K562 (cell line): ENCODE measurements around the gene ZDHHC19. TPM values are rescaled to one million over a fixed set of nuclear protein-coding genes. Genes with fewer than 3 reads are reported as not detected.

ENCODE experiments used
- ATAC-seq: fragments of 200-7000 bp; cut with Tn5 transposase; 3 replicates; pipeline ENCODE4 v1.9.1; 2020; ENCODE audit warnings: moderate library complexity
- BruUV-seq: library from RNA; stranded (reverse); fragments of 400-500 nt; replicated peaks from 2 replicates; lab custom pipeline; 2021; lab: Mats Ljungman, UMichigan
- CTCF ChIA-PET: fragments of 300-600 bp; formaldehyde crosslinking; extraction: SDS; loops from one replicate; lab custom pipeline; 2021; ENCODE audit warnings: low intra/inter-chr PET ratio; lab: Yijun Ruan, JAX
- POLR2A ChIA-PET: fragments of 300-600, 350-650 bp; sonication (Branson Sonifier 250); formaldehyde crosslinking; extraction: SDS; loops from one replicate; lab custom pipeline; 2021; ENCODE audit warnings: antibody characterized with exemption, inconsistent platforms; lab: Yijun Ruan, JAX
- DNase-seq, 4 experiments: peaks; one replicate each; pipeline versions ENCODE4 v3.0.0 to v3.0.0-alpha.2; 2011 to 2018; ENCODE audit warnings: low spot score in 3 of 4, mixed read lengths in 3 of 4; ENCODE audit errors: extremely low read depth in 1 of 4
- FAIRE-seq: peaks from 2 replicates; lab custom pipeline; 2011; peaks lifted over from hg19 to GRCh38; lab: Jason Lieb, UNC
- H2AFZ ChIP-seq: 2 replicates; pipeline ENCODE4 v1.6.0; 2011; ENCODE audit warnings: low read depth, low read length, control low read depth, inconsistent platforms
- H3K27ac ChIP-seq: fragments of 200-600 bp; 3 replicates; pipeline ENCODE4 v1.8.0; 2011; ENCODE audit warnings: low read depth, mild to moderate bottlenecking, control low read depth, inconsistent platforms, low read length, moderate library complexity, mixed read lengths; ENCODE audit errors: extremely low read depth
- H3K27me3 ChIP-seq, 2 experiments: fragments of 300-600 bp in 1 of 2; 2 replicates in 1 of 2; 3 replicates in 1 of 2; pipeline versions ENCODE4 v1.6.0 to v1.8.0; 2011; ENCODE audit warnings: inconsistent platforms in 2 of 2, low read length in 2 of 2, mild to moderate bottlenecking in 1 of 2, mixed read lengths in 1 of 2, moderate library complexity in 1 of 2; ENCODE audit not compliant: control insufficient read depth in 2 of 2, insufficient read depth in 2 of 2
- H3K36me3 ChIP-seq: fragments of 300-600 bp; 3 replicates; pipeline ENCODE4 v1.8.0; 2011; ENCODE audit warnings: mild to moderate bottlenecking, low read length, inconsistent platforms; ENCODE audit not compliant: control insufficient read depth, insufficient read depth
- H3K4me1 ChIP-seq, 2 experiments: fragments of 200-600 bp in 1 of 2; replicated peaks in 1 of 2; 2 replicates in 1 of 2; 3 replicates in 1 of 2; pipeline versions ENCODE4 v1.5.1 to v1.8.0; 2011; ENCODE audit warnings: inconsistent platforms in 2 of 2, low read length in 2 of 2, mild to moderate bottlenecking in 1 of 2, mixed read lengths in 1 of 2, moderate library complexity in 1 of 2; ENCODE audit not compliant: control insufficient read depth in 2 of 2, insufficient read depth in 2 of 2
- H3K4me2 ChIP-seq: 2 replicates; pipeline ENCODE4 v1.6.1; 2011; ENCODE audit warnings: low read length, control low read depth, inconsistent platforms, mixed read lengths; ENCODE audit not compliant: insufficient read depth
- H3K4me3 ChIP-seq: fragments of 200-600 bp; sonication (generic), shearing (Covaris generic); 2 replicates; pipeline ENCODE4 v1.5.1; 2016; ENCODE audit warnings: control low read depth, inconsistent platforms
- H3K79me2 ChIP-seq: fragments of 200-600 bp; 3 replicates; pipeline ENCODE4 v1.8.0; 2011; ENCODE audit warnings: low read length, inconsistent platforms; ENCODE audit not compliant: control insufficient read depth, insufficient read depth
- H3K9ac ChIP-seq, 2 experiments: 2 replicates each; pipeline versions ENCODE4 v1.6.0 to v1.6.1; 2011; ENCODE audit warnings: low read depth in 2 of 2, low read length in 2 of 2, control low read depth in 1 of 2, inconsistent platforms in 1 of 2, mild to moderate bottlenecking in 1 of 2, mixed read lengths in 1 of 2; ENCODE audit not compliant: insufficient read depth in 1 of 2
- H3K9me1 ChIP-seq: one replicate; pipeline ENCODE4 v1.6.0; 2011; ENCODE audit warnings: inconsistent platforms, mild to moderate bottlenecking, low read length, moderate library complexity; ENCODE audit not compliant: control insufficient read depth, insufficient read depth
- H3K9me3 ChIP-seq: replicated peaks from 2 replicates; pipeline ENCODE4 v1.5.1; 2011; ENCODE audit warnings: low read depth, low read length, inconsistent platforms; ENCODE audit not compliant: control insufficient read depth, insufficient read depth
- H4K20me1 ChIP-seq: replicated peaks from 2 replicates; pipeline ENCODE4 v1.6.1; 2011; ENCODE audit warnings: low read length, inconsistent platforms, mixed read lengths; ENCODE audit not compliant: control insufficient read depth, insufficient read depth
- ARID2 ChIP-seq: fragments of 450-650 bp; IDR thresholded peaks from 2 replicates; pipeline ENCODE4 v1.6.1; 2017; ENCODE audit warnings: antibody characterized with exemption, mild to moderate bottlenecking
- BHLHE40 ChIP-seq: IDR thresholded peaks from 2 replicates; pipeline ENCODE4 v1.6.1; 2011; ENCODE audit warnings: low read length, improper control_type of control experiment
- CCAR2 ChIP-seq: fragments of 200-400 bp; formaldehyde crosslinking; IDR thresholded peaks from 2 replicates; pipeline ENCODE4 v1.6.1; 2017; ENCODE audit warnings: mild to moderate bottlenecking, low read depth, low read length
- ELF4 ChIP-seq: fragments of 450-650 bp; formaldehyde crosslinking; IDR thresholded peaks from 2 replicates; pipeline ENCODE4 v1.4.0; 2022; ENCODE audit warnings: missing genetic modification characterization
- ESRRB ChIP-seq: fragments of 250-450 bp; sonication (Bioruptor Pico); IDR thresholded peaks from 2 replicates; pipeline ENCODE4 v1.5.0; 2020; ENCODE audit warnings: mild to moderate bottlenecking, moderate library complexity, borderline replicate concordance
- FOSL1 ChIP-seq: fragments of 200-800 bp; sonication (Bioruptor generic); conservative IDR thresholded peaks from 2 replicates; pipeline ENCODE4 v1.6.1; 2016; ENCODE audit warnings: missing genetic modification characterization, missing compliant biosample characterization
- HCFC1 ChIP-seq: IDR thresholded peaks from 2 replicates; pipeline ENCODE4 v1.6.1; 2012; ENCODE audit warnings: low read depth, low read length, improper control_type of control experiment
- HDAC2 ChIP-seq: fragments of 450-650 bp; IDR thresholded peaks from 2 replicates; pipeline ENCODE4 v1.6.1; 2016; ENCODE audit warnings: mild to moderate bottlenecking
- JUND ChIP-seq, 2 experiments: IDR thresholded peaks; 2 replicates in 1 of 2; 3 replicates in 1 of 2; pipeline ENCODE4 v1.6.1; 2011; ENCODE audit warnings: borderline replicate concordance in 2 of 2, low read depth in 2 of 2, low read length in 2 of 2, improper control_type of control experiment in 1 of 2, missing biosample characterization in 1 of 2, missing genetic modification characterization in 1 of 2, missing genetic modification reagents in 1 of 2
- KHSRP ChIP-seq: fragments of 450-650 bp; IDR thresholded peaks from 2 replicates; pipeline ENCODE4 v1.6.1; 2017
- MNT ChIP-seq, 2 experiments: fragments of 450-650 bp; conservative IDR thresholded peaks; 2 replicates each; pipeline ENCODE4 v1.6.1; 2017; ENCODE audit warnings: mild to moderate bottlenecking in 2 of 2, moderate library complexity in 2 of 2
- NR2C1 ChIP-seq, 2 experiments: fragments of 450-650 bp; IDR thresholded peaks; 2 replicates each; pipeline ENCODE4 v1.6.1; 2017; ENCODE audit warnings: mild to moderate bottlenecking in 2 of 2, antibody characterized with exemption in 1 of 2, inconsistent platforms in 1 of 2, missing compliant biosample characterization in 1 of 2, missing genetic modification characterization in 1 of 2
- SMARCC2 ChIP-seq: fragments of 450-650 bp; IDR thresholded peaks from 2 replicates; pipeline ENCODE4 v1.6.1; 2017; ENCODE audit warnings: antibody characterized with exemption, moderate library complexity, mild to moderate bottlenecking, low read depth
- STAG1 ChIP-seq: sonication (generic); formaldehyde crosslinking; IDR thresholded peaks from 2 replicates; pipeline ENCODE4 v1.5.0; 2020; ENCODE audit warnings: missing genetic modification reagents, borderline replicate concordance
- TSC22D4 ChIP-seq: fragments of 450-650 bp; IDR thresholded peaks from 2 replicates; pipeline ENCODE4 v1.6.1; 2016; ENCODE audit warnings: missing genetic modification characterization, missing biosample characterization, control low read depth
- USF1 ChIP-seq: sonication (generic); formaldehyde crosslinking; IDR thresholded peaks from 2 replicates; pipeline ENCODE4 v1.9.0; 2022; ENCODE audit warnings: mild to moderate bottlenecking, missing genetic modification reagents
- YY1 ChIP-seq, 3 experiments: IDR thresholded peaks; 2 replicates each; pipeline ENCODE4 v1.6.1; 2011; ENCODE audit warnings: low read length in 2 of 3, mild to moderate bottlenecking in 2 of 3, moderate library complexity in 2 of 3, borderline replicate concordance in 1 of 3, control low read depth in 1 of 3, low read depth in 1 of 3; ENCODE audit not compliant: insufficient read depth in 3 of 3, insufficient replicate concordance in 2 of 3, control insufficient read depth in 1 of 3, insufficient read length in 1 of 3; ENCODE audit errors: extremely low read depth in 1 of 3
- ZNF253 ChIP-seq: fragments of 250-450 bp; sonication (Bioruptor Pico); conservative IDR thresholded peaks from 2 replicates; pipeline ENCODE4 v1.6.1; 2021; ENCODE audit warnings: mild to moderate bottlenecking
- WGBS: fragments of 100-300 bp; shearing (Covaris generic); methylation state at CpG from one replicate; pipeline ENCODE4 v1.1.6; 2016; ENCODE audit warnings: low coverage, mixed read lengths; ENCODE audit not compliant: insufficient coverage; ENCODE audit errors: missing lambda C conversion rate; 5-methylcytosine and 5-hydroxymethylcytosine counted together
- in situ Hi-C: fragments of 300-500 bp; cut with MboI; formaldehyde crosslinking; loops from 4 replicates; pipeline ENCODE4 v1.15.0; 2018; ENCODE audit warnings: inconsistent platforms, mixed read lengths
- intact Hi-C: fragments of 100-400 bp; cut with micrococcal nuclease; formaldehyde crosslinking; loops from 2 replicates; pipeline ENCODE4 v1.14.2; 2022
- polyA plus RNA-seq, 8 experiments: library from polyadenylated mRNA; depleted of rRNA in 4 of 8; stranded (reverse) in 5 of 8; unstranded in 3 of 8; fragments of >200 nt; fragmentation: Nextera tagmentation in 2 of 8; fragmentation: Illumina TruSeq in 1 of 8; extraction: Ambion mirVana in 2 of 8; extraction: Trizol in 1 of 8; gene quantifications; 2 replicates each; pipeline versions ENCODE4 v1.2.1 to v1.2.3, GENCODE V29; 2011 to 2014; ENCODE audit warnings: inconsistent platforms in 1 of 8, missing spikeins in 1 of 8
- total RNA-seq, 7 experiments: library from RNA; depleted of rRNA in 6 of 7; stranded (reverse); fragments of >200 nt in 6 of 7; fragmentation: Illumina TruSeq in 2 of 7; extraction: Trizol in 2 of 7; gene quantifications; 2 replicates each; pipeline versions ENCODE4 v1.2.1 to v1.2.3, GENCODE V29; 2011 to 2021; ENCODE audit warnings: low replicate concordance in 1 of 7

ZDHHC19 gene
- total and polyA plus RNA-seq, 9 of the 15 experiments (the other 6 are each of a cell fraction or from before 2014, with no cell fraction given) = 0.40 to 5.5 (median 1.1) TPM

- ATAC-seq (no peak; the same call in 2 of the 3 replicates), FAIRE-seq (no peak), DNase-seq (no peak)
- intact Hi-C loops (no loop called here), in situ Hi-C loops (no loop called here)
- CTCF ChIA-PET = no interaction called here
- Histone ChIP-seq H3K9me1 (no peaks in the 10 kb centered on the region), H3K9me3 (no peaks in the 10 kb centered on the region), H3K9ac (peak overlapping the region in 1 of 2 experiments; percentile 37; a peak in 1 of 4 replicates), H3K4me3 (no peak overlapping the region), H3K36me3 (no peaks in the 10 kb centered on the region), H2AFZ (no peak overlapping the region), H3K27ac (no peak overlapping the region), H3K4me2 (no peak overlapping the region), H3K79me2 (no peaks in the 10 kb centered on the region), H3K4me1 (peaks cover 33 to 40% of the 10 kb centered on the region in 2 experiments; a peak in 4 of 5 replicates), H4K20me1 (no peaks in the 10 kb centered on the region), H3K27me3 (no peaks in the 10 kb centered on the region)
- no TSS peak for BruUV-seq
- POLR2A ChIA-PET = interaction anchor here (1.8 kb wide), 1 partner anchor 19 kb away, joined by 4 read pairs; no protein-coding TSS in a partner anchor
- WGBS = 45% methylated on average over 9 of the region's 9 CpGs
- no peak for TF ChIP-seq SMARCC2
- peak in 1 of 3 experiments; percentile 4 for TF ChIP-seq YY1 (IDR thresholded peaks at IDR 0.05; ENCODE audit: borderline replicate concordance in 1 of 3, control insufficient read depth in 1 of 3, extremely low read depth in 1 of 3, insufficient read depth in 3 of 3, insufficient read length in 1 of 3, insufficient replicate concordance in 2 of 3, low read depth in 1 of 3, low read length in 2 of 3)
- no peak for TF ChIP-seq ESRRB
- TF ChIP-seq HDAC2 = no peak
- peak; percentile 52 for TF ChIP-seq FOSL1 (tag)
- TF ChIP-seq TSC22D4 (tag) = no peak
- TF ChIP-seq BHLHE40 = peak; percentile 90
- no peak for TF ChIP-seq MNT (conservative IDR thresholded peaks at IDR 0.05)
- TF ChIP-seq STAG1 (CRISPR knock-in tag) = no peak
- TF ChIP-seq KHSRP = no peak
- TF ChIP-seq JUND (IDR thresholded peaks at IDR 0.05; ENCODE audit: borderline replicate concordance, low read depth, low read length) = 0 out of 2 replicates have a peak, but pooled peaks have one; percentile 24
- no peak for TF ChIP-seq JUND (tag; IDR thresholded peaks at IDR 0.05; ENCODE audit: borderline replicate concordance, low read depth, low read length)
- TF ChIP-seq USF1 (CRISPR knock-in tag) = peak; percentile 43; the same call in 1 of the 2 replicates
- TF ChIP-seq NR2C1 (IDR thresholded peaks at IDR 0.05) = peak; percentile 81
- peak; percentile 80 for TF ChIP-seq NR2C1 (tag; IDR thresholded peaks at IDR 0.05)
- no peak for TF ChIP-seq ELF4 (CRISPR knock-in tag)
- no peak for TF ChIP-seq ZNF253 (CRISPR knock-in tag)
- no peak for TF ChIP-seq HCFC1
- TF ChIP-seq CCAR2 = no peak
- no peak for TF ChIP-seq ARID2
Observed at GRCh38 chr3:196175722-196176121, 35.5 kb downstream of the ZDHHC19 start.
